HCT116 (cell line): ENCODE measurements around the gene EPPIN.

Experiments used
- CTCF ChIP-seq, 3 experiments: fragments of 200-600 bp in 1 of 3; sonication (generic) in 1 of 3; IDR thresholded peaks in 2 of 3; conservative IDR thresholded peaks in 1 of 3; 2 replicates each; pipeline ENCODE4 v1.5.1; 2012 to 2017; ENCODE audit warnings: low read depth in 2 of 3, low read length in 2 of 3, antibody characterized with exemption in 1 of 3, borderline replicate concordance in 1 of 3, control low read depth in 1 of 3, mild to moderate bottlenecking in 1 of 3, mixed read lengths in 1 of 3, mixed run types in 1 of 3, moderate library complexity in 1 of 3; ENCODE audit not compliant: insufficient read depth in 1 of 3
- ELF1 ChIP-seq: IDR thresholded peaks from 2 replicates; pipeline ENCODE4 v1.6.1; 2012; ENCODE audit warnings: low read depth, borderline replicate concordance
- EZH2 ChIP-seq: fragments of 200-600 bp; sonication (generic); IDR thresholded peaks from 2 replicates; pipeline ENCODE4 v1.6.1; 2017; ENCODE audit warnings: antibody characterized with exemption, mixed run types
- FOSL1 ChIP-seq: IDR thresholded peaks from 2 replicates; pipeline ENCODE4 v1.6.1; 2012; ENCODE audit warnings: low read depth
- JUND ChIP-seq: IDR thresholded peaks from 2 replicates; pipeline ENCODE4 v1.6.1; 2012
- MAX ChIP-seq: IDR thresholded peaks from 2 replicates; pipeline ENCODE4 v1.6.1; 2012
- POLR2AphosphoS5 ChIP-seq: IDR thresholded peaks from 2 replicates; pipeline ENCODE4 v1.6.1; 2011; ENCODE audit warnings: mild to moderate bottlenecking, low read depth, low read length, moderate library complexity
- REST ChIP-seq: IDR thresholded peaks from 2 replicates; pipeline ENCODE4 v1.6.1; 2012; ENCODE audit warnings: low read depth
- SRF ChIP-seq: IDR thresholded peaks from 2 replicates; pipeline ENCODE4 v1.6.1; 2012; ENCODE audit warnings: low read depth
- ZNF274 ChIP-seq: fragments of 200-500 bp; sonication (Bioruptor generic); IDR thresholded peaks from 2 replicates; pipeline ENCODE4 v1.6.1; 2014; ENCODE audit warnings: mild to moderate bottlenecking, low read depth, low read length, inconsistent platforms

GRCh38 chr20:45527294-45527693, 19.9 kb downstream of the EPPIN start:
- TF ChIP-seq MAX, result no peak
- TF ChIP-seq REST, result no peak
- no peak for TF ChIP-seq EZH2
- no peak for TF ChIP-seq ELF1
- no peak for TF ChIP-seq CTCF (IDR thresholded peaks at IDR 0.05 in 2 of 3, conservative IDR thresholded peaks at IDR 0.05 in 1 of 3; ENCODE audit: borderline replicate concordance in 1 of 3, insufficient read depth in 1 of 3, low read depth in 2 of 3, low read length in 2 of 3)
- no peak for TF ChIP-seq JUND
- no peak for TF ChIP-seq SRF
- TF ChIP-seq ZNF274, result no peak
- no peak for TF ChIP-seq POLR2AphosphoS5
- TF ChIP-seq FOSL1, result no peak
